Trophoblast cell (in vitro differentiated cells and primary cell): ENCODE results near the gene AKAP13.
A peak's percentile ranks its signal among the peaks of the same experiment; 100 is the strongest.
"Not testable (repeated sequence)": the region's sequence is repeated elsewhere in the genome, so short reads cannot be mapped to it uniquely, and the experiment has no call there.

Experiments used
- DNase-seq, 2 donors: peaks; one replicate each; pipeline ENCODE4 v3.0.0-alpha.2; 2016
- H2AFZ ChIP-seq: 2 replicates; pipeline ENCODE4 v1.6.1; 2013; ENCODE audit warnings: low read length, moderate library complexity, mild to moderate bottlenecking; ENCODE audit not compliant: insufficient read depth, poor library complexity
- H2AK5ac ChIP-seq: 2 replicates; pipeline ENCODE4 v1.6.1; 2013; ENCODE audit warnings: mild to moderate bottlenecking, low read length
- H2BK120ac ChIP-seq: 2 replicates; pipeline ENCODE4 v1.6.1; 2013; ENCODE audit warnings: low read length, mild to moderate bottlenecking, moderate library complexity; ENCODE audit not compliant: insufficient read depth, poor library complexity
- H2BK12ac ChIP-seq: 2 replicates; pipeline ENCODE4 v1.6.1; 2013; ENCODE audit warnings: mild to moderate bottlenecking, low read length, moderate library complexity
- H2BK5ac ChIP-seq: 2 replicates; pipeline ENCODE4 v1.6.1; 2013; ENCODE audit warnings: low read length, low read depth, moderate library complexity, mild to moderate bottlenecking; ENCODE audit not compliant: poor library complexity
- H3K14ac ChIP-seq: 2 replicates; pipeline ENCODE4 v1.6.1; 2013; ENCODE audit warnings: mild to moderate bottlenecking, low read length
- H3K18ac ChIP-seq: 2 replicates; pipeline ENCODE4 v1.6.1; 2013; ENCODE audit warnings: mild to moderate bottlenecking, low read length
- H3K23ac ChIP-seq: 2 replicates; pipeline ENCODE4 v1.6.1; 2013; ENCODE audit warnings: low read length
- H3K27ac ChIP-seq: 2 replicates; pipeline ENCODE4 v1.5.1; 2013; ENCODE audit warnings: low read depth, mild to moderate bottlenecking, inconsistent platforms, low read length, moderate library complexity
- H3K27me3 ChIP-seq: 2 replicates; pipeline ENCODE4 v1.6.1; 2013; ENCODE audit warnings: inconsistent platforms, mild to moderate bottlenecking, low read length, moderate library complexity; ENCODE audit not compliant: insufficient read depth
- H3K36me3 ChIP-seq, 2 experiments: 1 replicate in 1 of 2; 2 replicates in 1 of 2; pipeline ENCODE4 v1.6.1; 2013; ENCODE audit warnings: low read length in 2 of 2, mild to moderate bottlenecking in 2 of 2, moderate library complexity in 1 of 2; ENCODE audit not compliant: insufficient read depth in 2 of 2, control insufficient read depth in 1 of 2
- H3K4ac ChIP-seq: 2 replicates; pipeline ENCODE4 v1.6.1; 2013; ENCODE audit warnings: low read depth, mild to moderate bottlenecking, low read length, moderate library complexity
- H3K4me1 ChIP-seq, 2 experiments: 1 replicate in 1 of 2; 2 replicates in 1 of 2; pipeline ENCODE4 v1.6.1; 2013; ENCODE audit warnings: low read length in 2 of 2, mild to moderate bottlenecking in 2 of 2, moderate library complexity in 1 of 2; ENCODE audit not compliant: insufficient read depth in 2 of 2, control insufficient read depth in 1 of 2
- H3K4me2 ChIP-seq: 2 replicates; pipeline ENCODE4 v1.6.1; 2013; ENCODE audit warnings: inconsistent platforms, mild to moderate bottlenecking, low read length, moderate library complexity
- H3K4me3 ChIP-seq: 2 replicates; pipeline ENCODE4 v1.5.1; 2013; ENCODE audit warnings: mild to moderate bottlenecking, low read depth, low read length, inconsistent platforms
- H3K79me1 ChIP-seq: one replicate; pipeline ENCODE4 v1.6.1; 2013; ENCODE audit warnings: low read length
- H3K79me2 ChIP-seq: 2 replicates; pipeline ENCODE4 v1.6.1; 2013; ENCODE audit warnings: low read length, mild to moderate bottlenecking; ENCODE audit not compliant: control insufficient read depth, insufficient read depth, poor library complexity
- H3K9ac ChIP-seq: 2 replicates; pipeline ENCODE4 v1.6.1; 2013; ENCODE audit warnings: mild to moderate bottlenecking, low read length
- H3K9me3 ChIP-seq: 2 replicates; pipeline ENCODE4 v1.6.1; 2013; ENCODE audit warnings: low read depth, mild to moderate bottlenecking, control low read depth, inconsistent platforms, low read length; ENCODE audit not compliant: insufficient read depth
- H4K12ac ChIP-seq: 2 replicates; pipeline ENCODE4 v1.6.1; 2013; ENCODE audit warnings: low read depth, mild to moderate bottlenecking, low read length, moderate library complexity
- H4K8ac ChIP-seq: 2 replicates; pipeline ENCODE4 v1.6.1; 2013; ENCODE audit warnings: low read depth, mild to moderate bottlenecking, low read length, moderate library complexity
- H4K91ac ChIP-seq: one replicate; pipeline ENCODE4 v1.6.1; 2013; ENCODE audit warnings: low read depth, mild to moderate bottlenecking, low read length, moderate library complexity
- WGBS: extraction: QIAGEN DNeasy Blood & Tissue Kit; methylation state at CpG from one replicate; pipeline ENCODE4 v1.1.7; 2013; ENCODE audit warnings: missing lambda C conversion rate; ENCODE audit not compliant: insufficient read length, insufficient coverage; ENCODE audit errors: extremely low coverage; 5-methylcytosine and 5-hydroxymethylcytosine counted together

Gene AKAP13

DNA sequence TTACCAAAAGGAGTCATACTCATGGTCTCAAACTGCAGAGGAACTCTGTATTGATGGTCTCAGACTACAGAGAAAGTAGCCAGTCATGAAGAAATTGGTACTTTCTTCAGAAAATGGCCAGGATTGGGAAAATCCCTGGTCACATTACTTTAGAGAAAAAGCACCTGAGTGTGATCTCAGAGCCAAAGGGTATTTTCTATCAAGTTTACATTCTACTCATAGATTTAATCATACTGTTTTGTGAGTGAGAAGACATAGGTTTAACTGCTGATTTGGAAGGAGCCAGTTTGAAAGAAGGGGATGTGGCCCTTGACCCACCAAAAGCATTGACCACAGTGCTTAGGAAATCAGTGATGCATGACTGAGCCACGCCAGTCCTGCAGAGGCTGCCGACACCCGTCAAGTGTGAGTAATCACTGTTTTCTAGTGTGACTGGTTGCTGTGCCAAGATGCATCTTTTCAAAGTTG lies 203.6 kb downstream of the AKAP13 start:
- H3K36me3 ChIP-seq, result peaks cover 10 to 36% of the 10 kb centered on the region in 2 experiments
- no peak overlapping the region for H3K4ac ChIP-seq
- no peak overlapping the region for H3K14ac ChIP-seq
- H4K8ac ChIP-seq, result no peak overlapping the region
- no peak overlapping the region for H3K9ac ChIP-seq
- no peak overlapping the region for H3K27ac ChIP-seq
- no CpG with 5 or more reads among the region's 3 CpGs for WGBS
- no peak overlapping the region for H3K4me3 ChIP-seq
- H2AK5ac ChIP-seq, result no peak overlapping the region
- H2AFZ ChIP-seq, result no peak overlapping the region
- no peak overlapping the region for H3K18ac ChIP-seq
- H4K91ac ChIP-seq, result no peak overlapping the region
- H2BK12ac ChIP-seq, result no peak overlapping the region
- H4K12ac ChIP-seq, result no peak overlapping the region
- no peak overlapping the region for H3K23ac ChIP-seq
- H2BK120ac ChIP-seq, result no peak overlapping the region
- peaks cover 7 to 16% of the 10 kb centered on the region in 2 experiments for H3K4me1 ChIP-seq
- no peaks in the 10 kb centered on the region for H3K79me2 ChIP-seq
- H3K9me3 ChIP-seq, result no peaks in the 10 kb centered on the region
- no peak overlapping the region for H2BK5ac ChIP-seq
- H3K79me1 ChIP-seq, result peaks cover 4% of the 10 kb centered on the region
- H3K4me2 ChIP-seq, result no peak overlapping the region
- no peaks in the 10 kb centered on the region for H3K27me3 ChIP-seq
- peak; percentile 74 to 84 for DNase-seq

GRCh38 chr15:85584872-85585271 lies 204.5 kb downstream of the AKAP13 start:
- no peak overlapping the region for H3K23ac ChIP-seq
- H2BK5ac ChIP-seq, result no peak overlapping the region
- peaks cover 2 to 9% of the 10 kb centered on the region in 2 experiments for H3K4me1 ChIP-seq
- no peak overlapping the region for H3K4me2 ChIP-seq
- no peak overlapping the region for H3K18ac ChIP-seq
- H4K91ac ChIP-seq, result no peak overlapping the region
- H3K27ac ChIP-seq, result no peak overlapping the region
- no peak overlapping the region for H4K12ac ChIP-seq
- H3K36me3 ChIP-seq, result peaks cover 10 to 28% of the 10 kb centered on the region in 2 experiments
- H3K4ac ChIP-seq, result no peak overlapping the region
- WGBS, result no CpG with 5 or more reads among the region's 4 CpGs
- no peak for DNase-seq
- H3K79me1 ChIP-seq, result peaks cover 1% of the 10 kb centered on the region
- H2AK5ac ChIP-seq, result no peak overlapping the region
- H3K14ac ChIP-seq, result no peak overlapping the region
- no peak overlapping the region for H2AFZ ChIP-seq
- no peaks in the 10 kb centered on the region for H3K27me3 ChIP-seq
- no peaks in the 10 kb centered on the region for H3K9me3 ChIP-seq
- H4K8ac ChIP-seq, result no peak overlapping the region
- no peak overlapping the region for H3K4me3 ChIP-seq
- H2BK12ac ChIP-seq, result no peak overlapping the region
- H3K9ac ChIP-seq, result no peak overlapping the region
- H3K79me2 ChIP-seq, result no peaks in the 10 kb centered on the region
- no peak overlapping the region for H2BK120ac ChIP-seq

DNA sequence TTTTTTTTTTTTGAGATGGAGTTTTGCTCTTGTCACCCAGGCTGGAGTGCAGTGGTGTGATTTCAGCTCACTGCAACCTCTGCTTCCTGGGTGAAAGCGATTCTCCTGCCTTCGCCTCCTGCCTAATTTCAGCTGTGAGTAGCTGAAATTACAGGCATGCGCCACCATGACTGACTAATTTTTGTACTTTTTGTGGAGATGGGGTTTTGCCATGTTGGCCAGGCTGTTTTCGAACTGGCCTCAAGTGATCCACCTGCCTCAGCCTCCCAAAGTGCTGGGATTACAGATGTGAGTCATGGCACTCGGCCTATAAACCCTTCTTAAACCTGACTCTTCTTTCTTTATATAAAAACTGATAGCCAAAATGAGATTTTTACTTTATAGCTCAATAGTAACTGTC lies 205.8 kb downstream of the AKAP13 start:
- not testable (repeated sequence) for H3K4ac ChIP-seq, H3K27ac ChIP-seq, H2AK5ac ChIP-seq, DNase-seq, H4K91ac ChIP-seq, H3K23ac ChIP-seq, H3K18ac ChIP-seq, H3K14ac ChIP-seq, H3K4me2 ChIP-seq, H2BK12ac ChIP-seq, H3K27me3 ChIP-seq, H4K12ac ChIP-seq, H3K79me2 ChIP-seq, H3K79me1 ChIP-seq, H3K9me3 ChIP-seq, H3K9ac ChIP-seq, H2BK120ac ChIP-seq, H4K8ac ChIP-seq, H2AFZ ChIP-seq, H3K4me1 ChIP-seq, H3K4me3 ChIP-seq, H2BK5ac ChIP-seq
- WGBS, result no CpG with 5 or more reads among the region's 5 CpGs
- H3K36me3 ChIP-seq, result peaks cover 7 to 16% of the 10 kb centered on the region in 2 experiments

DNA sequence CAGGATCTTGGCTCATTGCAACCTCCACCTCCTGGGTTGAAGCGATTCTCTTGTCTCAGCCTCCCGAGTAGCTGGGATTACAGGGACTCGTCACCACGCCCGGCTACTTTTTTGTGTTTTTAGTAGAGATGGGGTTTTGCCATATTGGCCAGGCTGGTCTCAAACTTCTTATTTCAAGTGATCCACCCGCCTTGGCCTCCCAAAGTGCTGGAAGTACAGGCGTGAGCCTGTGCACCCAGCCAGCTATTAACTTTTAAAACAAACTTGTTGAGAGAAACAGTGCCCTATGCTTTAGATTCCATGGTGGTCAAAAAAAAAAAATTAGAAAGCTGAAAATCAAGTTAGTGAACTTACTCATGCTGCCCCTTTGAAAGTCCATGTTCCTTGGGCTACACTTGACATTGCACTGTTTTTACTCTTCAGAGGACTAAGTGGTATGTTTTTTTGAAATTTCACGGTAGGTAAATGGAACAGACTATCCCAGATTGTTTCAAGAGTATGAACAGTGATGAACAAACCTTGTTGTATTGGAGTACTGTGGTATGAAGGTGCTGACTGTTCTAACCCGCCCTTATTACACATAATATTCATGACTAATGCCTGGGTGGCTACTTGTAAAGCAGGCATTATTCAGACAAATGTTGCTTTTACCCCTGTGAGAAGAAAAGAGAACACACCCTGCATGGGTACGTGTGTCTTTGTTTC lies 207.5 kb downstream of the AKAP13 start:
- H2BK5ac ChIP-seq, result no peak overlapping the region
- no peak overlapping the region for H2BK120ac ChIP-seq
- no peak overlapping the region for H3K27ac ChIP-seq
- H3K14ac ChIP-seq, result no peak overlapping the region
- no peak overlapping the region for H4K91ac ChIP-seq
- H3K18ac ChIP-seq, result no peak overlapping the region
- no peaks in the 10 kb centered on the region for H3K9me3 ChIP-seq
- no peak overlapping the region for H2AK5ac ChIP-seq
- no peak overlapping the region for H2AFZ ChIP-seq
- H4K12ac ChIP-seq, result no peak overlapping the region
- H2BK12ac ChIP-seq, result no peak overlapping the region
- no peak overlapping the region for H3K9ac ChIP-seq
- peaks cover 0 to 2% of the 10 kb centered on the region in 2 experiments for H3K36me3 ChIP-seq
- peak; percentile 44 to 67 for DNase-seq
- H3K79me1 ChIP-seq, result peaks cover 1% of the 10 kb centered on the region
- H3K4me2 ChIP-seq, result no peak overlapping the region
- H4K8ac ChIP-seq, result no peak overlapping the region
- no peak overlapping the region for H3K23ac ChIP-seq
- H3K4me3 ChIP-seq, result no peak overlapping the region
- H3K79me2 ChIP-seq, result no peaks in the 10 kb centered on the region
- no CpG with 5 or more reads among the region's 10 CpGs for WGBS
- peaks cover 0 to 5% of the 10 kb centered on the region in 2 experiments for H3K4me1 ChIP-seq
- no peak overlapping the region for H3K4ac ChIP-seq
- H3K27me3 ChIP-seq, result no peaks in the 10 kb centered on the region
